Hepatocyte (in vitro differentiated cells): Measurements from ENCODE around the gene RNF222. TPM values are rescaled to one million over a fixed set of nuclear protein-coding genes. Genes with fewer than 3 reads are reported as not detected.

Source experiments
- DNase-seq: peaks from one replicate; pipeline ENCODE4 v3.0.0-alpha.2; 2016; ENCODE audit warnings: low spot score
- H2AFZ ChIP-seq: fragments of 200-600 bp; sonication (generic); 2 replicates; pipeline ENCODE4 v1.6.0; 2016; ENCODE audit warnings: antibody characterized with exemption, mild to moderate bottlenecking
- H3K27ac ChIP-seq: fragments of 200-600 bp; sonication (generic); 2 replicates; pipeline ENCODE4 v1.5.1; 2016; ENCODE audit warnings: mild to moderate bottlenecking
- H3K27me3 ChIP-seq: fragments of 200-600 bp; sonication (generic); 2 replicates; pipeline ENCODE4 v1.6.1; 2016
- H3K36me3 ChIP-seq: fragments of 200-600 bp; sonication (generic); replicated peaks from 2 replicates; pipeline ENCODE4 v1.5.1; 2016; ENCODE audit warnings: low read depth; ENCODE audit not compliant: insufficient read depth
- H3K4me1 ChIP-seq: fragments of 200-600 bp; sonication (generic); 2 replicates; pipeline ENCODE4 v1.5.1; 2016; ENCODE audit warnings: mild to moderate bottlenecking, moderate library complexity; ENCODE audit not compliant: insufficient read depth
- H3K4me2 ChIP-seq: fragments of 200-600 bp; sonication (generic); 2 replicates; pipeline ENCODE4 v1.6.0; 2016
- H3K4me3 ChIP-seq: fragments of 200-600 bp; sonication (generic); 2 replicates; pipeline ENCODE4 v1.5.1; 2016; ENCODE audit warnings: mild to moderate bottlenecking
- H3K79me2 ChIP-seq: fragments of 200-600 bp; sonication (generic); 2 replicates; pipeline ENCODE4 v1.6.0; 2017; ENCODE audit warnings: mild to moderate bottlenecking
- H3K9me2 ChIP-seq: fragments of 200-600 bp; sonication (generic); replicated peaks from 2 replicates; pipeline ENCODE4 v1.6.0; 2017; ENCODE audit warnings: mild to moderate bottlenecking; ENCODE audit not compliant: insufficient read depth
- H3K9me3 ChIP-seq: fragments of 200-600 bp; sonication (generic); 2 replicates; pipeline ENCODE4 v1.5.1; 2016; ENCODE audit warnings: low read depth, mild to moderate bottlenecking
- H4K20me1 ChIP-seq: fragments of 200-600 bp; sonication (generic); 2 replicates; pipeline ENCODE4 v1.6.0; 2016; ENCODE audit warnings: mild to moderate bottlenecking; ENCODE audit not compliant: insufficient read depth, poor library complexity, severe bottlenecking
- CTCF ChIP-seq: fragments of 200-600 bp; sonication (generic); IDR thresholded peaks from 2 replicates; pipeline ENCODE4 v1.5.1; 2016; ENCODE audit warnings: antibody characterized with exemption, mild to moderate bottlenecking; ENCODE audit not compliant: poor library complexity
- EZH2 ChIP-seq: fragments of 200-600 bp; sonication (generic); IDR thresholded peaks from 2 replicates; pipeline ENCODE4 v1.6.1; 2016; ENCODE audit warnings: antibody characterized with exemption, mild to moderate bottlenecking, borderline replicate concordance
- EZH2phosphoT487 ChIP-seq: fragments of 200-600 bp; sonication (generic); IDR thresholded peaks from one replicate; pipeline ENCODE4 v1.6.1; 2018; ENCODE audit warnings: antibody characterized with exemption, mild to moderate bottlenecking, low read depth, moderate library complexity; ENCODE audit not compliant: unreplicated experiment, severe bottlenecking
- WGBS: methylation state at CpG from one replicate; pipeline ENCODE4 v1.1.6; 2016; ENCODE audit warnings: low lambda C conversion rate; ENCODE audit errors: missing lambda C conversion rate; 5-methylcytosine and 5-hydroxymethylcytosine counted together
- polyA plus RNA-seq: library from polyadenylated mRNA; unstranded; fragments of >200 nt; fragmentation: Nextera tagmentation; extraction: Ambion mirVana; gene quantifications from 2 replicates; pipeline ENCODE4 v1.2.1, GENCODE V29; 2016
- total RNA-seq: library from RNA; depleted of rRNA; stranded (reverse); fragments of >200 nt; gene quantifications from 2 replicates; pipeline ENCODE4 v1.2.3, GENCODE V29; 2014

Gene RNF222
- total and polyA plus RNA-seq, 2 experiments from 2014 or later = not detected

GRCh38 chr17:8387914-8388651 lies 9.5 kb downstream of the RNF222 start:
- no peak overlapping the region for H3K4me3 ChIP-seq
- H3K4me2 ChIP-seq = no peak overlapping the region
- peaks cover 3% of the 10 kb centered on the region for H3K79me2 ChIP-seq
- no peak for TF ChIP-seq EZH2phosphoT487
- no peak for TF ChIP-seq CTCF
- no peak for TF ChIP-seq EZH2
- no peak overlapping the region for H2AFZ ChIP-seq
- 92% methylated on average over 7 of the region's 7 CpGs for WGBS
- no peaks in the 10 kb centered on the region for H3K9me2 ChIP-seq
- no peaks in the 10 kb centered on the region for H3K27me3 ChIP-seq
- H3K27ac ChIP-seq = no peak overlapping the region
- H4K20me1 ChIP-seq = no peaks in the 10 kb centered on the region
- H3K36me3 ChIP-seq = no peaks in the 10 kb centered on the region
- H3K9me3 ChIP-seq = no peaks in the 10 kb centered on the region
- peaks cover 6% of the 10 kb centered on the region for H3K4me1 ChIP-seq
- DNase-seq = no peak

GRCh38 chr17:8386841-8387240 lies 10.8 kb downstream of the RNF222 start:
- Histone ChIP-seq H3K36me3 (no peaks in the 10 kb centered on the region), H3K27ac (no peak overlapping the region), H4K20me1 (peaks cover 3% of the 10 kb centered on the region), H3K4me2 (no peak overlapping the region), H2AFZ (no peak overlapping the region), H3K4me1 (peaks cover 8% of the 10 kb centered on the region), H3K4me3 (no peak overlapping the region), H3K27me3 (no peaks in the 10 kb centered on the region), H3K9me2 (no peaks in the 10 kb centered on the region), H3K9me3 (no peaks in the 10 kb centered on the region), H3K79me2 (peaks cover 12% of the 10 kb centered on the region)
- no peak for TF ChIP-seq EZH2phosphoT487
- TF ChIP-seq EZH2 = no peak
- no peak for TF ChIP-seq CTCF
- DNase-seq = no peak
- 61% methylated on average over 6 of the region's 6 CpGs for WGBS

- no peaks in the 10 kb centered on the region for H3K9me2 ChIP-seq
- H3K79me2 ChIP-seq = peaks cover 32% of the 10 kb centered on the region
- H3K36me3 ChIP-seq = peaks cover 8% of the 10 kb centered on the region
- peak overlapping the region; percentile 92 for H3K27ac ChIP-seq
- TF ChIP-seq CTCF = no peak
- no peak for TF ChIP-seq EZH2
- no peak for TF ChIP-seq EZH2phosphoT487
- WGBS = 45% methylated on average over 12 of the region's 12 CpGs
- H3K4me1 ChIP-seq = peaks cover 27% of the 10 kb centered on the region
- no peak overlapping the region for H2AFZ ChIP-seq
- peaks cover 20% of the 10 kb centered on the region for H4K20me1 ChIP-seq
- H3K9me3 ChIP-seq = no peaks in the 10 kb centered on the region
- peak overlapping the region; percentile 77 for H3K4me2 ChIP-seq
- peak; percentile 53 for DNase-seq
- no peaks in the 10 kb centered on the region for H3K27me3 ChIP-seq
- no peak overlapping the region for H3K4me3 ChIP-seq
Measured at GRCh38 chr17:8384801-8385378, 12.7 kb downstream of the RNF222 start.
